AG09309 (cell line): Measurements from ENCODE around the gene GRIK2.

Experiments
- DNase-seq: peaks from one replicate; pipeline ENCODE4 v3.0.0-alpha.2; 2010; ENCODE audit warnings: low read depth
- H3K4me3 ChIP-seq: 2 replicates; pipeline ENCODE4 v1.5.1; 2011; ENCODE audit warnings: mild to moderate bottlenecking, low read depth, low read length, moderate library complexity; ENCODE audit not compliant: control insufficient read depth
- TF ChIP-seq, protein P1 (sequence below): IDR thresholded peaks from 2 replicates; pipeline ENCODE4 v1.5.1; 2011; ENCODE audit warnings: mild to moderate bottlenecking, low read depth, low read length, inconsistent platforms; ENCODE audit not compliant: insufficient read depth, control insufficient read depth; ENCODE audit errors: missing control alignments

The GRIK2 gene

DNA sequence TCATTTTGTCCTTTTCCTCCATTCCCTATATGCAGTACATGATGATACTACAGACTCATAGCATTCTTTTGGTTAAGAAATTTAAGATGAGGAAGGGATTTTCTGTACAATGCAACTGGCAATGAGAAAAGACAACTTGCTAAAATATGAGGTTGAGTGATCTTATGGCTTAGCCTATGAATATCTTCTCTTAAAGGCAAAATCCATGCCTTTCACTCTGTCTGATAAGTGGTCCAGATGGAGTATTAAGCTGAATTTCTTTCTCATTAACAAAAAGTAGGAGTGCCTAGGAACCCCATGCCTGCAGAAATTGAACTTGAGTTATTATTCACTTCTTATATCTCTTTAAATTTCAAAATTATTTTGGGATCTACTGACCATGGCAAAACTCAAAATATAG is 135.3 kb downstream of the GRIK2 start:
- TF ChIP-seq, protein P1, sequence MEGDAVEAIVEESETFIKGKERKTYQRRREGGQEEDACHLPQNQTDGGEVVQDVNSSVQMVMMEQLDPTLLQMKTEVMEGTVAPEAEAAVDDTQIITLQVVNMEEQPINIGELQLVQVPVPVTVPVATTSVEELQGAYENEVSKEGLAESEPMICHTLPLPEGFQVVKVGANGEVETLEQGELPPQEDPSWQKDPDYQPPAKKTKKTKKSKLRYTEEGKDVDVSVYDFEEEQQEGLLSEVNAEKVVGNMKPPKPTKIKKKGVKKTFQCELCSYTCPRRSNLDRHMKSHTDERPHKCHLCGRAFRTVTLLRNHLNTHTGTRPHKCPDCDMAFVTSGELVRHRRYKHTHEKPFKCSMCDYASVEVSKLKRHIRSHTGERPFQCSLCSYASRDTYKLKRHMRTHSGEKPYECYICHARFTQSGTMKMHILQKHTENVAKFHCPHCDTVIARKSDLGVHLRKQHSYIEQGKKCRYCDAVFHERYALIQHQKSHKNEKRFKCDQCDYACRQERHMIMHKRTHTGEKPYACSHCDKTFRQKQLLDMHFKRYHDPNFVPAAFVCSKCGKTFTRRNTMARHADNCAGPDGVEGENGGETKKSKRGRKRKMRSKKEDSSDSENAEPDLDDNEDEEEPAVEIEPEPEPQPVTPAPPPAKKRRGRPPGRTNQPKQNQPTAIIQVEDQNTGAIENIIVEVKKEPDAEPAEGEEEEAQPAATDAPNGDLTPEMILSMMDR: no peak
- no peak for DNase-seq
- H3K4me3 ChIP-seq: no peak overlapping the region

DNA sequence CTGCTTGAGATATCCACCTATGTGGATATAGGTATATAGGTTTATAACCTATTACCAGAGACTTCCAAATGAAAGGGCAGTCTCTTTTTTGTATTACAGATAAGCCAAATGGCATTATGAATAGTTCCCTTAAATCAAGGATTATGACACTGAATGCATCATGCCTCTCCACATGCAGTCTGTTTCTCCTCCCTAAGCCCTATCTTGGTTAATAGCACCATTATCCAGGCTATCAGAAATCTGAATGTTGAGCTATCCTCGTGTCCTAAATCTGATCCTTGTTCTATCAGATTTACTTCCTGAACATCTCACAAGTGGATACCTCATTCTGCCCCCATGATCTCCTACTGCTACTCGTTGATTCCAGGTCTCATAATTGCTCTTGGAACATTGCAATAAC is 138.0 kb downstream of the GRIK2 start:
- H3K4me3 ChIP-seq: no peak overlapping the region
- TF ChIP-seq, protein P1: no peak
- no peak for DNase-seq

DNA sequence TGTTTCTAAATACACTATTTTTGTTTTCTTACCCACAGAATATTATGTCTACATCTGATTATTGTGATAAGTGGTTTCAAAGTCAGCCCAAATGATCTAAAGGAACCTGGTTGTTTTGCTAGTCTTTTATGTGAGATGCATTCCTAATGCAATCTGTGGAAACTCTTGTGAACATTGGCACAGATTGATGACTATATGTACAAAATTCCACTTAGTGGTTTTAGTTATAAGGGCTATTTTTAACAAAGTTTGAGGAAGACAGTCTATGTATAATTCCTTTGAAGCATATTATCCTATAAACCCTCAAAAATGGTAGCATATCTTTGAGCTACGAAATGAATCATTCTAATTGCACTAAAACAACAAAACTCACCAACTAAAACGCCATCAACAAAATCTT is 140.9 kb downstream of the GRIK2 start:
- H3K4me3 ChIP-seq: no peak overlapping the region
- TF ChIP-seq, protein P1: no peak
- DNase-seq: no peak

DNA sequence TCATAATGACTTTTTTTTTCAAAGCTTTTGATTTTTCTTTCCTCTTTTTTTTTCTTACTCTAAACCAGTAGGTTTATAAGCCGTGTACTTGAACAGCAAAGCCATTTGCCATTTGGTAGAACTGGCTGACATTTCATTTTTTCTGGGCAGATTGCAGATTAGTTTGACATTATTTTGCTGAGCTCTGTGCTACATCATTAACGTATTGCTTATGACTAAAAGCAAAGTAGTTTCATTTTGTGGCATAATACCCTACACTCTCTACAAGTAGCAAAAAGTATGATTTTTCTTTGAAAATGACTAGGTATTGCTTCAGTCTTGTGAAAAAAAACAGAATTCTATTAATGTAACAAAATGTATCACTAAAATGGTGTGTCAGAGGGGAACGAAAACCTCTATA is 141.3 kb downstream of the GRIK2 start:
- TF ChIP-seq, protein P1: no peak
- no peak for DNase-seq
- no peak overlapping the region for H3K4me3 ChIP-seq

- no peak for DNase-seq
- no peak overlapping the region for H3K4me3 ChIP-seq
- TF ChIP-seq, protein P1: no peak
Measured at GRCh38 chr6:101537753-101538316, 144.3 kb downstream of the GRIK2 start.

GRCh38 chr6:101539510-101540245 is 146.2 kb downstream of the GRIK2 start:
- no peak overlapping the region for H3K4me3 ChIP-seq
- DNase-seq: no peak
- TF ChIP-seq, protein P1: no peak
